ENCODE data around the gene SH3RF3. TPM values are rescaled to one million over a fixed set of nuclear protein-coding genes. Genes with fewer than 3 reads are reported as not detected.

SH3RF3 gene
- total and polyA plus RNA-seq, 9 of the 15 experiments (the other 6 are each of a cell fraction or from before 2014, with no cell fraction given): 0.02 TPM; not detected in 8

DNA sequence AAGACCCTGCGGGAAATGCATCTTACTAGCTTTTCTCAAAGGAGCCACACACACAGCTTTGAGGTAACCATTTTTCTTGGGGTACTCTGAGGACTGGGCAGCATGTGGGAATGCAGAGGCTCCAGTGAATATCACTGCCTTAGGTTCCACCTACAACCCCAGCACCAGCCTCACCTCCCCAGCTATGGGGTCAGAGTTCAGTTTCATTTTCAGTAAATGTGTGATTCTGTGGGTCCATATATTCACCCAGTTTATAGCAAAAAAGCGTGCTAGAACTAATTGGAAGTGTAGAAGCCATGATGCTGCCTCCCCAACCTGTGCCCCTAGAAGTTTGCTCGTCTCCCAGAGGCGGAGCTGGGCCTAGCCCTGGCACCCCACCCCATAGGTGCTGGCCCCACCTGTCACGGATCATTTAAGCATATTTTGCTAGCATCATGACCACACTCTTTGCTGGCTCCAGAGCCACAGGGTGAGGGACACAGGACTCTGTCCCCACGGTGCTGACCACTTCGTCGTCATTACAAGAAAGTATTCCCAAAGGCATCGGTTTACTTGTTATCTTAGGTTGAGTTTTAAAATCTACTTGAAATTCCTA lies 57.7 kb downstream of the SH3RF3 start:
- Histone ChIP-seq H3K27ac (ENCODE audit: extremely low read depth, low read depth, low read length) (no peak overlapping the region), H3K9me1 (ENCODE audit: control insufficient read depth, insufficient read depth, low read length) (no peaks in the 10 kb centered on the region), H2AFZ (ENCODE audit: low read depth, low read length) (no peak overlapping the region), H3K79me2 (ENCODE audit: control insufficient read depth, insufficient read depth, low read length) (no peaks in the 10 kb centered on the region), H3K36me3 (ENCODE audit: control insufficient read depth, insufficient read depth, low read length) (no peaks in the 10 kb centered on the region), H4K20me1 (replicated peaks; ENCODE audit: control insufficient read depth, insufficient read depth, low read length) (0 out of 2 replicates have a peak, but pooled peaks cover 7% of the 10 kb centered on the region), H3K27me3 (ENCODE audit: control insufficient read depth in 2 of 2, insufficient read depth in 2 of 2, low read length in 2 of 2) (peaks cover 18 to 62% of the 10 kb centered on the region in 2 experiments; a peak in 3 of 5 replicates), H3K4me3 (no peak overlapping the region), H3K4me2 (ENCODE audit: insufficient read depth, low read length) (no peak overlapping the region), H3K4me1 (replicated peaks in 1 of 2; ENCODE audit: control insufficient read depth in 2 of 2, insufficient read depth in 2 of 2, low read length in 2 of 2) (no peaks in the 10 kb centered on the region), H3K9ac (ENCODE audit: insufficient read depth in 1 of 2, low read depth in 2 of 2, low read length in 2 of 2) (no peak overlapping the region), H3K9me3 (replicated peaks; ENCODE audit: control insufficient read depth, insufficient read depth, low read depth, low read length) (no peaks in the 10 kb centered on the region)
- ChIA-PET POLR2A (no interaction called here), CTCF (ENCODE audit: low intra/inter-chr PET ratio) (no interaction called here)
- ATAC-seq (no peak), FAIRE-seq (no peak), DNase-seq (ENCODE audit: extremely low read depth in 1 of 4, low spot score in 3 of 4) (no peak)
- in situ Hi-C loops (cut with MboI): no loop called here
- TF ChIP-seq ZNF197 (CRISPR knock-in tag; IDR thresholded peaks at IDR 0.05; ENCODE audit: low read depth): no peak
- TF ChIP-seq NFE2L1 (tag; IDR thresholded peaks at IDR 0.05; ENCODE audit: borderline replicate concordance, low read depth): no peak
- TF ChIP-seq MAFF (IDR thresholded peaks at IDR 0.05; ENCODE audit: low read length): no peak
- TF ChIP-seq STAG1 (CRISPR knock-in tag; IDR thresholded peaks at IDR 0.05; ENCODE audit: borderline replicate concordance): no peak
- TF ChIP-seq TOE1 (IDR thresholded peaks at IDR 0.05; ENCODE audit: borderline replicate concordance): no peak
- no peak for TF ChIP-seq TOE1 (CRISPR knock-in tag; IDR thresholded peaks at IDR 0.05; ENCODE audit: borderline replicate concordance, low read depth)
- no peak for TF ChIP-seq TEAD1 (CRISPR knock-in tag; IDR thresholded peaks at IDR 0.05)
- no peak for TF ChIP-seq ZNF274 (IDR thresholded peaks at IDR 0.05; ENCODE audit: borderline replicate concordance, low read depth, low read length)
- no peak for TF ChIP-seq JUNB (CRISPR knock-in tag; conservative IDR thresholded peaks at IDR 0.05)
- TF ChIP-seq SOX6 (IDR thresholded peaks at IDR 0.05): no peak
- no peak for TF ChIP-seq ZNF311 (CRISPR knock-in tag; IDR thresholded peaks at IDR 0.05)
- no peak for TF ChIP-seq CEBPB (tag; IDR thresholded peaks at IDR 0.05)
- TF ChIP-seq EGR1 (conservative IDR thresholded peaks at IDR 0.05): no peak
- TF ChIP-seq HDAC1 (IDR thresholded peaks at IDR 0.05): no peak
- TF ChIP-seq SIN3B (IDR thresholded peaks at IDR 0.05; ENCODE audit: low read depth): no peak
- no peak for TF ChIP-seq ATF2 (CRISPR knock-in tag; IDR thresholded peaks at IDR 0.05)
- TF ChIP-seq NCOA2 (IDR thresholded peaks at IDR 0.05; ENCODE audit: partially characterized antibody in 2 of 2): no peak
- no peak for TF ChIP-seq KDM1A (IDR thresholded peaks at IDR 0.05)
- no peak for TF ChIP-seq TAF9B (IDR thresholded peaks at IDR 0.05; ENCODE audit: partially characterized antibody)
- TF ChIP-seq E2F3 (CRISPR knock-in tag; IDR thresholded peaks at IDR 0.05): no peak
- no peak for TF ChIP-seq HNRNPK (IDR thresholded peaks at IDR 0.05; ENCODE audit: low read depth, low read length, poor library complexity, severe bottlenecking)
- 2% methylated on average over 9 of the region's 9 CpGs for WGBS (ENCODE audit: insufficient coverage, low coverage, missing lambda C conversion rate)
- intact Hi-C loops (cut with micrococcal nuclease): no loop called here
- BruUV-seq (replicated peaks): no TSS peak
